Spleen (tissue), 7 donors: Measurements from ENCODE around the gene SEL1L3.

Source experiments
- POLR2A ChIP-seq, 3 donors: fragments of 450-650 bp; IDR thresholded peaks; one replicate each; pipeline ENCODE4 v1.5.1; 2017; ENCODE audit warnings: antibody characterized with exemption in 3 of 3, mild to moderate bottlenecking in 1 of 3
- POLR2AphosphoS5 ChIP-seq, 3 donors: sonication (generic); formaldehyde crosslinking; IDR thresholded peaks; one replicate each; pipeline ENCODE4 v1.5.1; 2017; ENCODE audit warnings: antibody characterized with exemption in 3 of 3
- TF ChIP-seq, protein P1 (sequence below), 11 experiments: fragments of 200-600 bp in 7 of 11; fragments of 450-650 bp in 4 of 11; sonication (generic) in 4 of 11; IDR thresholded peaks in 8 of 11; conservative IDR thresholded peaks in 3 of 11; 1 replicate in 7 of 11; 2 replicates in 4 of 11; pipeline versions ENCODE4 v1.4.0 to v1.8.0; 2016 to 2021; ENCODE audit warnings: antibody characterized with exemption in 11 of 11, inconsistent platforms in 4 of 11, mild to moderate bottlenecking in 1 of 11
- donor health status: DM: no; HTN: no; CAD: no; lungs with moderate emphysema.
- donor health status: DM: no; HTN: no; CAD: no.
- donor health status: DM: no; HTN: no; CAD: no.

- TF ChIP-seq, protein P1, sequence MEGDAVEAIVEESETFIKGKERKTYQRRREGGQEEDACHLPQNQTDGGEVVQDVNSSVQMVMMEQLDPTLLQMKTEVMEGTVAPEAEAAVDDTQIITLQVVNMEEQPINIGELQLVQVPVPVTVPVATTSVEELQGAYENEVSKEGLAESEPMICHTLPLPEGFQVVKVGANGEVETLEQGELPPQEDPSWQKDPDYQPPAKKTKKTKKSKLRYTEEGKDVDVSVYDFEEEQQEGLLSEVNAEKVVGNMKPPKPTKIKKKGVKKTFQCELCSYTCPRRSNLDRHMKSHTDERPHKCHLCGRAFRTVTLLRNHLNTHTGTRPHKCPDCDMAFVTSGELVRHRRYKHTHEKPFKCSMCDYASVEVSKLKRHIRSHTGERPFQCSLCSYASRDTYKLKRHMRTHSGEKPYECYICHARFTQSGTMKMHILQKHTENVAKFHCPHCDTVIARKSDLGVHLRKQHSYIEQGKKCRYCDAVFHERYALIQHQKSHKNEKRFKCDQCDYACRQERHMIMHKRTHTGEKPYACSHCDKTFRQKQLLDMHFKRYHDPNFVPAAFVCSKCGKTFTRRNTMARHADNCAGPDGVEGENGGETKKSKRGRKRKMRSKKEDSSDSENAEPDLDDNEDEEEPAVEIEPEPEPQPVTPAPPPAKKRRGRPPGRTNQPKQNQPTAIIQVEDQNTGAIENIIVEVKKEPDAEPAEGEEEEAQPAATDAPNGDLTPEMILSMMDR (IDR thresholded peaks at IDR 0.05 in 8 of 11, conservative IDR thresholded peaks at IDR 0.05 in 3 of 11): no peak
- no peak for TF ChIP-seq POLR2A (IDR thresholded peaks at IDR 0.05)
- TF ChIP-seq POLR2AphosphoS5 (IDR thresholded peaks at IDR 0.05): peak in 2 of 3 donors; percentile 54 to 68
Observed at GRCh38 chr4:25843340-25844097, 19.3 kb downstream of the SEL1L3 start.
